GM23338 (cell line): ENCODE results near the gene PIEZO2. TPM values are rescaled to one million over a fixed set of nuclear protein-coding genes. Genes with fewer than 3 reads are reported as not detected.

Experiments used
- ATAC-seq: fragments of 200-7000 bp; cut with Tn5 transposase; 3 replicates; pipeline ENCODE4 v1.9.1; 2020
- DNase-seq: peaks from one replicate; pipeline ENCODE4 v3.0.0-alpha.2; 2015; ENCODE audit warnings: low spot score
- H2AFZ ChIP-seq: fragments of 200-600 bp; sonication (generic); 2 replicates; pipeline ENCODE4 v1.8.0; 2016; ENCODE audit warnings: antibody characterized with exemption, mild to moderate bottlenecking, moderate library complexity
- H3F3A ChIP-seq: fragments of 200-600 bp; sonication (generic); replicated peaks from 2 replicates; pipeline ENCODE4 v1.8.0; 2017; ENCODE audit warnings: antibody characterized with exemption, mixed run types, low read depth
- H3K27ac ChIP-seq: fragments of 200-600 bp; sonication (generic); 2 replicates; pipeline ENCODE4 v1.6.1; 2016; ENCODE audit warnings: low read depth
- H3K27me3 ChIP-seq: fragments of 200-600 bp; sonication (generic); 2 replicates; pipeline ENCODE4 v1.8.0; 2016; ENCODE audit warnings: mild to moderate bottlenecking, mixed run types, moderate library complexity; ENCODE audit not compliant: insufficient read depth
- H3K36me3 ChIP-seq: fragments of 200-600 bp; sonication (generic); 2 replicates; pipeline ENCODE4 v1.8.0; 2016; ENCODE audit warnings: mild to moderate bottlenecking; ENCODE audit not compliant: insufficient read depth
- H3K4me1 ChIP-seq: fragments of 200-600 bp; sonication (generic); 2 replicates; pipeline ENCODE4 v1.8.0; 2016; ENCODE audit warnings: mild to moderate bottlenecking, moderate library complexity; ENCODE audit not compliant: insufficient read depth
- H3K4me2 ChIP-seq: fragments of 200-600 bp; sonication (generic); 2 replicates; pipeline ENCODE4 v1.7.1; 2017; ENCODE audit warnings: mixed run types
- H3K4me3 ChIP-seq: fragments of 200-600 bp; sonication (generic); 2 replicates; pipeline ENCODE4 v1.6.1; 2016; ENCODE audit warnings: mixed run types
- H3K79me2 ChIP-seq: fragments of 200-600 bp; sonication (generic); replicated peaks from 2 replicates; pipeline ENCODE4 v1.8.0; 2017; ENCODE audit warnings: mild to moderate bottlenecking; ENCODE audit not compliant: insufficient read depth
- H3K9me2 ChIP-seq: fragments of 200-600 bp; sonication (generic); 2 replicates; pipeline ENCODE4 v1.8.0; 2017; ENCODE audit not compliant: insufficient read depth
- H4K20me1 ChIP-seq: fragments of 200-600 bp; sonication (generic); replicated peaks from 2 replicates; pipeline ENCODE4 v1.8.0; 2017; ENCODE audit warnings: mild to moderate bottlenecking; ENCODE audit not compliant: insufficient read depth
- H3K27ac Mint-ChIP-seq: 2 replicates; pipeline ENCODE4 v1.8.0; 2020; ENCODE audit warnings: inconsistent platforms, mild to moderate bottlenecking, moderate library complexity, mixed read lengths
- H3K27me3 Mint-ChIP-seq: 3 replicates; pipeline ENCODE4 v1.8.0; 2022; ENCODE audit warnings: low read depth, mild to moderate bottlenecking, moderate library complexity, mixed read lengths, inconsistent platforms; ENCODE audit not compliant: insufficient read depth, poor library complexity
- H3K36me3 Mint-ChIP-seq: 3 replicates; pipeline ENCODE4 v1.8.0; 2021; ENCODE audit warnings: low read depth, mild to moderate bottlenecking, inconsistent platforms, moderate library complexity, mixed read lengths
- H3K4me1 Mint-ChIP-seq: 3 replicates; pipeline ENCODE4 v1.8.0; 2020; ENCODE audit warnings: mild to moderate bottlenecking, inconsistent platforms, mixed read lengths
- H3K4me3 Mint-ChIP-seq: 3 replicates; pipeline ENCODE4 v1.8.0; 2021; ENCODE audit warnings: moderate library complexity, mild to moderate bottlenecking, inconsistent platforms, mixed read lengths
- H3K9me3 Mint-ChIP-seq: 3 replicates; pipeline ENCODE4 v1.8.0; 2020; ENCODE audit warnings: moderate library complexity, mild to moderate bottlenecking, inconsistent platforms, mixed read lengths
- CREB1 ChIP-seq: fragments of 250-450 bp; sonication (Bioruptor Pico); IDR thresholded peaks from 2 replicates; pipeline ENCODE4 v1.5.0; 2020; ENCODE audit warnings: low read depth, mild to moderate bottlenecking, moderate library complexity
- EZH2 ChIP-seq: fragments of 200-600 bp; sonication (generic); IDR thresholded peaks from one replicate; pipeline ENCODE4 v1.8.0; 2017; ENCODE audit warnings: antibody characterized with exemption, mild to moderate bottlenecking, low read depth; ENCODE audit not compliant: unreplicated experiment
- EZH2phosphoT487 ChIP-seq: fragments of 200-600 bp; sonication (generic); IDR thresholded peaks from one replicate; pipeline ENCODE4 v1.8.1; 2018; ENCODE audit warnings: antibody characterized with exemption; ENCODE audit not compliant: unreplicated experiment
- JUNB ChIP-seq: IDR thresholded peaks from one replicate; pipeline ENCODE4 v1.6.1; 2016; ENCODE audit warnings: antibody characterized with exemption; ENCODE audit not compliant: unreplicated experiment
- NANOG ChIP-seq: IDR thresholded peaks from 2 replicates; pipeline ENCODE4 v1.6.1; 2016; ENCODE audit warnings: antibody characterized with exemption, borderline replicate concordance
- POLR2AphosphoS5 ChIP-seq: IDR thresholded peaks from 2 replicates; pipeline ENCODE4 v1.6.1; 2016; ENCODE audit warnings: antibody characterized with exemption, low read depth
- STAT1 ChIP-seq: IDR thresholded peaks from one replicate; pipeline ENCODE4 v1.6.1; 2016; ENCODE audit warnings: antibody characterized with exemption; ENCODE audit not compliant: unreplicated experiment
- ZNF114 ChIP-seq: fragments of 250-450 bp; sonication (Bioruptor Pico); IDR thresholded peaks from 2 replicates; pipeline ENCODE4 v1.5.0; 2020; ENCODE audit warnings: mild to moderate bottlenecking, moderate library complexity
- ZNF331 ChIP-seq: fragments of 250-450 bp; sonication (Bioruptor Pico); IDR thresholded peaks from 2 replicates; pipeline ENCODE4 v1.5.0; 2020; ENCODE audit warnings: low read depth, mild to moderate bottlenecking, moderate library complexity
- polyA plus RNA-seq: library from polyadenylated mRNA; unstranded; fragments of >200 nt; fragmentation: Nextera tagmentation; extraction: Ambion mirVana; gene quantifications from 2 replicates; pipeline ENCODE4 v1.2.1, GENCODE V29; 2016
- total RNA-seq: library from RNA; depleted of rRNA; stranded (reverse); fragments of >200 nt; shearing (Covaris generic); gene quantifications from 2 replicates; pipeline ENCODE4 v1.2.3, GENCODE V29; 2014
- TF ChIP-seq, protein P1 (sequence below): fragments of 250-450 bp; sonication (Bioruptor Pico); IDR thresholded peaks from 2 replicates; pipeline ENCODE4 v1.5.0; 2020; ENCODE audit warnings: mild to moderate bottlenecking, moderate library complexity
- TF ChIP-seq, protein P2 (sequence below), 2 experiments: fragments of 200-600 bp in 1 of 2; sonication (generic) in 1 of 2; conservative IDR thresholded peaks; 2 replicates each; pipeline versions ENCODE4 v1.5.1 to v1.6.1; 2016 to 2017; ENCODE audit warnings: antibody characterized with exemption in 2 of 2, low read depth in 2 of 2, mild to moderate bottlenecking in 2 of 2, moderate library complexity in 1 of 2
- TF ChIP-seq, protein P3 (sequence below): IDR thresholded peaks from 2 replicates; pipeline ENCODE4 v1.6.1; 2016; ENCODE audit warnings: antibody characterized with exemption
- TF ChIP-seq, protein P4 (sequence below): IDR thresholded peaks from one replicate; pipeline ENCODE4 v1.6.1; 2018; ENCODE audit warnings: antibody characterized with exemption; ENCODE audit not compliant: unreplicated experiment

The PIEZO2 gene
- total and polyA plus RNA-seq, 2 experiments from 2014 or later = 4.8 to 8.2 TPM

DNA sequence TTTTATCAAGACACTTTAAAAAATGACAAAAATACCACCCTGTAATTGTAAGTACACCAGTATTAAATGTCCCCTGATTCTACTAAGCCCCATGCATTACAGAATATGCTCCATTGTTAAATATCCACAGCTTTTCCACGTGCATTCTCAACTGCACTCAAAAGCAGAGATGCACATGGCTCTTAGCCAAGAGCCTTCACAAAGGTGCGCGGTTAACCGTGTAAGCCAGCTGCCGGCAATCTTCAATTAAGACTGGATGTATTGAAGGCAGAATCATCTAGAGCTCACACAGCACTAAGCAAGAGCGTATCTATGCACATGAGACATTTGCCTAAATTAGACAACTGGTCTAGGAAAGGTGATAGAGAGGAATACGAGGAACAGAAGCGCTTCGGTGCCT is 345.2 kb downstream of the PIEZO2 start:
- no peak overlapping the region for H3K27ac ChIP-seq
- no peaks in the 10 kb centered on the region for H3K36me3 ChIP-seq
- no peaks in the 10 kb centered on the region for H3K79me2 ChIP-seq
- Mint-ChIP-seq H3K4me3 (no peak overlapping the region), H3K27ac (no peak overlapping the region), H3K27me3 (no peaks in the 10 kb centered on the region), H3K9me3 (no peaks in the 10 kb centered on the region; the same call in 2 of the 3 replicates), H3K36me3 (peaks cover 17% of the 10 kb centered on the region; the same call in 2 of the 3 replicates), H3K4me1 (peaks cover 7% of the 10 kb centered on the region; the same call in 2 of the 3 replicates)
- no peak overlapping the region for H3K4me3 ChIP-seq
- no peak for TF ChIP-seq STAT1
- no peak for TF ChIP-seq NANOG
- TF ChIP-seq JUNB = no peak
- TF ChIP-seq POLR2AphosphoS5 = no peak
- no peak for TF ChIP-seq ZNF331 (CRISPR knock-in tag)
- TF ChIP-seq, protein P1, sequence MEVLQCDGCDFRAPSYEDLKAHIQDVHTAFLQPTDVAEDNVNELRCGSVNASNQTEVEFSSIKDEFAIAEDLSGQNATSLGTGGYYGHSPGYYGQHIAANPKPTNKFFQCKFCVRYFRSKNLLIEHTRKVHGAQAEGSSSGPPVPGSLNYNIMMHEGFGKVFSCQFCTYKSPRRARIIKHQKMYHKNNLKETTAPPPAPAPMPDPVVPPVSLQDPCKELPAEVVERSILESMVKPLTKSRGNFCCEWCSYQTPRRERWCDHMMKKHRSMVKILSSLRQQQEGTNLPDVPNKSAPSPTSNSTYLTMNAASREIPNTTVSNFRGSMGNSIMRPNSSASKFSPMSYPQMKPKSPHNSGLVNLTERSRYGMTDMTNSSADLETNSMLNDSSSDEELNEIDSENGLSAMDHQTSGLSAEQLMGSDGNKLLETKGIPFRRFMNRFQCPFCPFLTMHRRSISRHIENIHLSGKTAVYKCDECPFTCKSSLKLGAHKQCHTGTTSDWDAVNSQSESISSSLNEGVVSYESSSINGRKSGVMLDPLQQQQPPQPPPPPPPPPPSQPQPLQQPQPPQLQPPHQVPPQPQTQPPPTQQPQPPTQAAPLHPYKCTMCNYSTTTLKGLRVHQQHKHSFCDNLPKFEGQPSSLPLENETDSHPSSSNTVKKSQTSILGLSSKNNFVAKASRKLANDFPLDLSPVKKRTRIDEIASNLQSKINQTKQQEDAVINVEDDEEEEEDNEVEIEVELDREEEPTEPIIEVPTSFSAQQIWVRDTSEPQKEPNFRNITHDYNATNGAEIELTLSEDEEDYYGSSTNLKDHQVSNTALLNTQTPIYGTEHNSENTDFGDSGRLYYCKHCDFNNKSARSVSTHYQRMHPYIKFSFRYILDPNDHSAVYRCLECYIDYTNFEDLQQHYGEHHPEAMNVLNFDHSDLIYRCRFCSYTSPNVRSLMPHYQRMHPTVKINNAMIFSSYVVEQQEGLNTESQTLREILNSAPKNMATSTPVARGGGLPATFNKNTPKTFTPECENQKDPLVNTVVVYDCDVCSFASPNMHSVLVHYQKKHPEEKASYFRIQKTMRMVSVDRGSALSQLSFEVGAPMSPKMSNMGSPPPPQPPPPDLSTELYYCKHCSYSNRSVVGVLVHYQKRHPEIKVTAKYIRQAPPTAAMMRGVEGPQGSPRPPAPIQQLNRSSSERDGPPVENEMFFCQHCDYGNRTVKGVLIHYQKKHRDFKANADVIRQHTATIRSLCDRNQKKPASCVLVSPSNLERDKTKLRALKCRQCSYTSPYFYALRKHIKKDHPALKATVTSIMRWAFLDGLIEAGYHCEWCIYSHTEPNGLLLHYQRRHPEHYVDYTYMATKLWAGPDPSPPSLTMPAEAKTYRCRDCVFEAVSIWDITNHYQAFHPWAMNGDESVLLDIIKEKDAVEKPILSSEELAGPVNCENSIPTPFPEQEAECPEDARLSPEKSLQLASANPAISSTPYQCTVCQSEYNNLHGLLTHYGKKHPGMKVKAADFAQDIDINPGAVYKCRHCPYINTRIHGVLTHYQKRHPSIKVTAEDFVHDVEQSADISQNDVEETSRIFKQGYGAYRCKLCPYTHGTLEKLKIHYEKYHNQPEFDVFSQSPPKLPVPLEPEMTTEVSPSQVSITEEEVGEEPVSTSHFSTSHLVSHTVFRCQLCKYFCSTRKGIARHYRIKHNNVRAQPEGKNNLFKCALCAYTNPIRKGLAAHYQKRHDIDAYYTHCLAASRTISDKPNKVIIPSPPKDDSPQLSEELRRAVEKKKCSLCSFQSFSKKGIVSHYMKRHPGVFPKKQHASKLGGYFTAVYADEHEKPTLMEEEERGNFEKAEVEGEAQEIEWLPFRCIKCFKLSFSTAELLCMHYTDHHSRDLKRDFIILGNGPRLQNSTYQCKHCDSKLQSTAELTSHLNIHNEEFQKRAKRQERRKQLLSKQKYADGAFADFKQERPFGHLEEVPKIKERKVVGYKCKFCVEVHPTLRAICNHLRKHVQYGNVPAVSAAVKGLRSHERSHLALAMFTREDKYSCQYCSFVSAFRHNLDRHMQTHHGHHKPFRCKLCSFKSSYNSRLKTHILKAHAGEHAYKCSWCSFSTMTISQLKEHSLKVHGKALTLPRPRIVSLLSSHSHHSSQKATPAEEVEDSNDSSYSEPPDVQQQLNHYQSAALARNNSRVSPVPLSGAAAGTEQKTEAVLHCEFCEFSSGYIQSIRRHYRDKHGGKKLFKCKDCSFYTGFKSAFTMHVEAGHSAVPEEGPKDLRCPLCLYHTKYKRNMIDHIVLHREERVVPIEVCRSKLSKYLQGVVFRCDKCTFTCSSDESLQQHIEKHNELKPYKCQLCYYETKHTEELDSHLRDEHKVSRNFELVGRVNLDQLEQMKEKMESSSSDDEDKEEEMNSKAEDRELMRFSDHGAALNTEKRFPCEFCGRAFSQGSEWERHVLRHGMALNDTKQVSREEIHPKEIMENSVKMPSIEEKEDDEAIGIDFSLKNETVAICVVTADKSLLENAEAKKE (CRISPR knock-in tag) = no peak
- TF ChIP-seq, protein P2, sequence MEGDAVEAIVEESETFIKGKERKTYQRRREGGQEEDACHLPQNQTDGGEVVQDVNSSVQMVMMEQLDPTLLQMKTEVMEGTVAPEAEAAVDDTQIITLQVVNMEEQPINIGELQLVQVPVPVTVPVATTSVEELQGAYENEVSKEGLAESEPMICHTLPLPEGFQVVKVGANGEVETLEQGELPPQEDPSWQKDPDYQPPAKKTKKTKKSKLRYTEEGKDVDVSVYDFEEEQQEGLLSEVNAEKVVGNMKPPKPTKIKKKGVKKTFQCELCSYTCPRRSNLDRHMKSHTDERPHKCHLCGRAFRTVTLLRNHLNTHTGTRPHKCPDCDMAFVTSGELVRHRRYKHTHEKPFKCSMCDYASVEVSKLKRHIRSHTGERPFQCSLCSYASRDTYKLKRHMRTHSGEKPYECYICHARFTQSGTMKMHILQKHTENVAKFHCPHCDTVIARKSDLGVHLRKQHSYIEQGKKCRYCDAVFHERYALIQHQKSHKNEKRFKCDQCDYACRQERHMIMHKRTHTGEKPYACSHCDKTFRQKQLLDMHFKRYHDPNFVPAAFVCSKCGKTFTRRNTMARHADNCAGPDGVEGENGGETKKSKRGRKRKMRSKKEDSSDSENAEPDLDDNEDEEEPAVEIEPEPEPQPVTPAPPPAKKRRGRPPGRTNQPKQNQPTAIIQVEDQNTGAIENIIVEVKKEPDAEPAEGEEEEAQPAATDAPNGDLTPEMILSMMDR (conservative IDR thresholded peaks at IDR 0.05; ENCODE audit: low read depth in 2 of 2) = no peak
- TF ChIP-seq, protein P3, sequence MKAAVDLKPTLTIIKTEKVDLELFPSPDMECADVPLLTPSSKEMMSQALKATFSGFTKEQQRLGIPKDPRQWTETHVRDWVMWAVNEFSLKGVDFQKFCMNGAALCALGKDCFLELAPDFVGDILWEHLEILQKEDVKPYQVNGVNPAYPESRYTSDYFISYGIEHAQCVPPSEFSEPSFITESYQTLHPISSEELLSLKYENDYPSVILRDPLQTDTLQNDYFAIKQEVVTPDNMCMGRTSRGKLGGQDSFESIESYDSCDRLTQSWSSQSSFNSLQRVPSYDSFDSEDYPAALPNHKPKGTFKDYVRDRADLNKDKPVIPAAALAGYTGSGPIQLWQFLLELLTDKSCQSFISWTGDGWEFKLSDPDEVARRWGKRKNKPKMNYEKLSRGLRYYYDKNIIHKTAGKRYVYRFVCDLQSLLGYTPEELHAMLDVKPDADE = no peak
- TF ChIP-seq, protein P4, sequence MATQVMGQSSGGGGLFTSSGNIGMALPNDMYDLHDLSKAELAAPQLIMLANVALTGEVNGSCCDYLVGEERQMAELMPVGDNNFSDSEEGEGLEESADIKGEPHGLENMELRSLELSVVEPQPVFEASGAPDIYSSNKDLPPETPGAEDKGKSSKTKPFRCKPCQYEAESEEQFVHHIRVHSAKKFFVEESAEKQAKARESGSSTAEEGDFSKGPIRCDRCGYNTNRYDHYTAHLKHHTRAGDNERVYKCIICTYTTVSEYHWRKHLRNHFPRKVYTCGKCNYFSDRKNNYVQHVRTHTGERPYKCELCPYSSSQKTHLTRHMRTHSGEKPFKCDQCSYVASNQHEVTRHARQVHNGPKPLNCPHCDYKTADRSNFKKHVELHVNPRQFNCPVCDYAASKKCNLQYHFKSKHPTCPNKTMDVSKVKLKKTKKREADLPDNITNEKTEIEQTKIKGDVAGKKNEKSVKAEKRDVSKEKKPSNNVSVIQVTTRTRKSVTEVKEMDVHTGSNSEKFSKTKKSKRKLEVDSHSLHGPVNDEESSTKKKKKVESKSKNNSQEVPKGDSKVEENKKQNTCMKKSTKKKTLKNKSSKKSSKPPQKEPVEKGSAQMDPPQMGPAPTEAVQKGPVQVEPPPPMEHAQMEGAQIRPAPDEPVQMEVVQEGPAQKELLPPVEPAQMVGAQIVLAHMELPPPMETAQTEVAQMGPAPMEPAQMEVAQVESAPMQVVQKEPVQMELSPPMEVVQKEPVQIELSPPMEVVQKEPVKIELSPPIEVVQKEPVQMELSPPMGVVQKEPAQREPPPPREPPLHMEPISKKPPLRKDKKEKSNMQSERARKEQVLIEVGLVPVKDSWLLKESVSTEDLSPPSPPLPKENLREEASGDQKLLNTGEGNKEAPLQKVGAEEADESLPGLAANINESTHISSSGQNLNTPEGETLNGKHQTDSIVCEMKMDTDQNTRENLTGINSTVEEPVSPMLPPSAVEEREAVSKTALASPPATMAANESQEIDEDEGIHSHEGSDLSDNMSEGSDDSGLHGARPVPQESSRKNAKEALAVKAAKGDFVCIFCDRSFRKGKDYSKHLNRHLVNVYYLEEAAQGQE = no peak
- TF ChIP-seq EZH2phosphoT487 = no peak
- TF ChIP-seq EZH2 = no peak
- TF ChIP-seq ZNF114 (CRISPR knock-in tag) = no peak
- TF ChIP-seq CREB1 (CRISPR knock-in tag) = no peak
- H3K4me1 ChIP-seq = peaks cover 8% of the 10 kb centered on the region
- H4K20me1 ChIP-seq = no peaks in the 10 kb centered on the region
- H3K9me2 ChIP-seq = no peaks in the 10 kb centered on the region
- H3F3A ChIP-seq = no peaks in the 10 kb centered on the region
- ATAC-seq (no peak), DNase-seq (no peak)
- H3K27me3 ChIP-seq = no peaks in the 10 kb centered on the region
- H2AFZ ChIP-seq = no peak overlapping the region
- no peak overlapping the region for H3K4me2 ChIP-seq
